Lung (tissue), 12 donors: ENCODE data around the gene TANGO6. TPM values are rescaled to one million over a fixed set of nuclear protein-coding genes. Genes with fewer than 3 reads are reported as not detected.

Experiments used
- ATAC-seq: fragments of 200-7000 bp; cut with Tn5 transposase; one replicate; pipeline ENCODE4 v1.9.1; 2020; ENCODE audit warnings: moderate number of reproducible peaks; ENCODE audit not compliant: insufficient read depth, low FRiP score
- DNase-seq, 3 donors: peaks; one replicate each; pipeline ENCODE4 v3.0.0-alpha.2; 2013 to 2017
- H3K27ac ChIP-seq, 2 donors: one replicate each; pipeline ENCODE4 v1.5.1; 2013; ENCODE audit warnings: mild to moderate bottlenecking in 2 of 2, moderate library complexity in 2 of 2, control low read depth in 1 of 2, inconsistent platforms in 1 of 2, low read depth in 1 of 2, low read length in 1 of 2
- H3K27me3 ChIP-seq, 3 donors: one replicate each; pipeline ENCODE4 v1.5.1; 2013; ENCODE audit warnings: low read length in 2 of 3; ENCODE audit not compliant: control insufficient read depth in 3 of 3, insufficient read depth in 3 of 3
- H3K36me3 ChIP-seq, 4 donors: one replicate each; pipeline ENCODE4 v1.5.1; 2013; ENCODE audit warnings: low read length in 4 of 4, mild to moderate bottlenecking in 1 of 4, moderate library complexity in 1 of 4; ENCODE audit not compliant: control insufficient read depth in 4 of 4, insufficient read depth in 4 of 4
- H3K4me1 ChIP-seq, 5 donors: one replicate each; pipeline ENCODE4 v1.5.1; 2013; ENCODE audit warnings: low read length in 5 of 5, mild to moderate bottlenecking in 2 of 5, moderate library complexity in 1 of 5; ENCODE audit not compliant: control insufficient read depth in 5 of 5, insufficient read depth in 5 of 5
- H3K4me3 ChIP-seq: one replicate; pipeline ENCODE4 v1.5.1; 2013; ENCODE audit warnings: mild to moderate bottlenecking, control low read depth, moderate library complexity
- H3K9ac ChIP-seq, 2 donors: one replicate each; pipeline ENCODE4 v1.5.1; 2013; ENCODE audit warnings: low read length in 2 of 2, control low read depth in 1 of 2; ENCODE audit not compliant: insufficient read depth in 1 of 2
- H3K9me3 ChIP-seq, 4 donors: one replicate each; pipeline ENCODE4 v1.5.1; 2013; ENCODE audit warnings: low read length in 3 of 4, mild to moderate bottlenecking in 1 of 4, moderate library complexity in 1 of 4; ENCODE audit not compliant: control insufficient read depth in 4 of 4, insufficient read depth in 3 of 4
- WGBS, 2 donors: extraction: QIAGEN DNeasy Blood & Tissue Kit; methylation state at CpG; one replicate each; pipeline ENCODE4 v1.1.7; 2013; 5-methylcytosine and 5-hydroxymethylcytosine counted together
- polyA plus RNA-seq, 2 donors: library from polyadenylated mRNA; stranded (reverse); fragments of 200-250 nt; gene quantifications; one replicate each; pipeline ENCODE4 v1.2.1, GENCODE V29; 2013
- total RNA-seq, 2 donors: library from RNA; depleted of rRNA in 1 of 2; stranded (reverse); fragments of >200 nt in 1 of 2; gene quantifications; one replicate each; pipeline ENCODE4 v1.2.1, GENCODE V29; 2014 to 2021
- TF ChIP-seq, protein P1 (sequence below): IDR thresholded peaks from 2 replicates; pipeline ENCODE4 v1.5.1; 2012; ENCODE audit warnings: mild to moderate bottlenecking; ENCODE audit errors: control extremely low read depth, extremely low read depth
- donor health status: control.
- donor health status: control.
- donor health status: Bipolar disorder and iron deficiency.
- donor health status: healthy.
- donor health status: DM: yes; HTN: yes; CAD: no.

Gene TANGO6
- total and polyA plus RNA-seq, 4 donors = 2.3 to 19.3 (median 11.9) TPM

DNA sequence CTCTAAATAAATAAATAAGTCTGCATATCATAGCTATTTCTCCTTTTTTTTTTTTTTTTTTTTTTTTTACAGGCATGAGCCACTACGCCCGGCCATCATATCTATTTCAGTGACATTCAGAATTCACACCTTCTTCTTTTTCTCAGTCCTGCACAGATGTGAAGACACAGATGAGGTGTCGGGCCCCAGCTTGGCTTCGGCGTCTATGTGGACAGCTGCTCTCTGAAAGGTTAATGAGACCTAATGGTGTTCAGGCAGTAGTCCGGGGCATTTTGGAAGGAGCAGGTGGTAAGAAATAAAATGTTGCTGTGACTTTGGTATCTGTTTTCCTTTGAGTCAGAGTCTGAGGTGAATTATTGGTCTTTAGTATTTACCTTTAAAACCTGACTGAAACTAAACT is 23.6 kb downstream of the TANGO6 start:
- 97% methylated on average over 6 of the region's 6 CpGs for whole genome bisulfite sequencing, 2 donors
- DNase-seq = no peak

DNA sequence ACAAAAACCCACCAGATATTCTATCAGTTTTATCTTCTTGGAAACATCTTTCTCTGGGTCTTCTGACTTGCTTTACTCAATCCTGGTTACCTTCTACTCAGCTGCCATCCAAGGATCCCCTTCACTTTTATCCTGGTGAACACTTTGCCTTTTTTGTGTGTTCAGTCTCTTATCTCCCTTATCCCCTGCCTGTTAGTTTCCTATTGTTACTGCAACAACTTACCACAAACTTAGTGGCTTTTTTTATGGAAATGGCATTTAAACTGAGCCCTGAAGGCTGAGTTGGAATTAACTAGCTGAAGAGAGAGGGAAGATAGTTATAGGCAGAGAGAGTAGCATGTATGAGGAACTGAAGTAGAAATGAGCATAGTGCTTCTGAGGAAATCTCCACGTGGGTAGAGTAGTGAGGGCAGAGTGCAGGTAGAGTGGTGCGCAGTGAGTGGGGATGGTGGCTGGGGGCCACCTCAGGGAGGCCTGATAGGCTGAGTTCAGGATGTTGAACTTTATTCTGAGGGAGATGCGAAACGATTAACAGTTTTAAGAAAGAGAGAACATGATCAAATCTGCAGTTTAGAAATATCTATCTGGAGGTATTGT is 26.3 kb downstream of the TANGO6 start:
- WGBS, 2 donors = 84 to 87% methylated on average over 4 of the region's 4 CpGs
- Histone ChIP-seq H3K9me3 (no peaks in the 10 kb centered on the region), H3K4me3 (no peak overlapping the region), H3K27ac (no peak overlapping the region), H3K27me3 (no peaks in the 10 kb centered on the region), H3K36me3 (peaks cover 0 to 9% (median 3%) of the 10 kb centered on the region in 4 donors), H3K4me1 (no peaks in the 10 kb centered on the region), H3K9ac (no peak overlapping the region)
- ATAC-seq = no peak
- TF ChIP-seq, protein P1, sequence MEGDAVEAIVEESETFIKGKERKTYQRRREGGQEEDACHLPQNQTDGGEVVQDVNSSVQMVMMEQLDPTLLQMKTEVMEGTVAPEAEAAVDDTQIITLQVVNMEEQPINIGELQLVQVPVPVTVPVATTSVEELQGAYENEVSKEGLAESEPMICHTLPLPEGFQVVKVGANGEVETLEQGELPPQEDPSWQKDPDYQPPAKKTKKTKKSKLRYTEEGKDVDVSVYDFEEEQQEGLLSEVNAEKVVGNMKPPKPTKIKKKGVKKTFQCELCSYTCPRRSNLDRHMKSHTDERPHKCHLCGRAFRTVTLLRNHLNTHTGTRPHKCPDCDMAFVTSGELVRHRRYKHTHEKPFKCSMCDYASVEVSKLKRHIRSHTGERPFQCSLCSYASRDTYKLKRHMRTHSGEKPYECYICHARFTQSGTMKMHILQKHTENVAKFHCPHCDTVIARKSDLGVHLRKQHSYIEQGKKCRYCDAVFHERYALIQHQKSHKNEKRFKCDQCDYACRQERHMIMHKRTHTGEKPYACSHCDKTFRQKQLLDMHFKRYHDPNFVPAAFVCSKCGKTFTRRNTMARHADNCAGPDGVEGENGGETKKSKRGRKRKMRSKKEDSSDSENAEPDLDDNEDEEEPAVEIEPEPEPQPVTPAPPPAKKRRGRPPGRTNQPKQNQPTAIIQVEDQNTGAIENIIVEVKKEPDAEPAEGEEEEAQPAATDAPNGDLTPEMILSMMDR = no peak
- no peak for DNase-seq

More for the DNA sequence above, 23.6 kb downstream of the TANGO6 start:
- no peaks in the 10 kb centered on the region for H3K27me3 ChIP-seq
- H3K36me3 ChIP-seq = peaks cover 0 to 12% (median 3%) of the 10 kb centered on the region in 4 donors
- H3K9me3 ChIP-seq = no peaks in the 10 kb centered on the region
- no peak for ATAC-seq
- no peak overlapping the region for H3K9ac ChIP-seq
- H3K27ac ChIP-seq = no peak overlapping the region
- H3K4me3 ChIP-seq = no peak overlapping the region
- H3K4me1 ChIP-seq = no peaks in the 10 kb centered on the region
- TF ChIP-seq, protein P1 = no peak

DNA sequence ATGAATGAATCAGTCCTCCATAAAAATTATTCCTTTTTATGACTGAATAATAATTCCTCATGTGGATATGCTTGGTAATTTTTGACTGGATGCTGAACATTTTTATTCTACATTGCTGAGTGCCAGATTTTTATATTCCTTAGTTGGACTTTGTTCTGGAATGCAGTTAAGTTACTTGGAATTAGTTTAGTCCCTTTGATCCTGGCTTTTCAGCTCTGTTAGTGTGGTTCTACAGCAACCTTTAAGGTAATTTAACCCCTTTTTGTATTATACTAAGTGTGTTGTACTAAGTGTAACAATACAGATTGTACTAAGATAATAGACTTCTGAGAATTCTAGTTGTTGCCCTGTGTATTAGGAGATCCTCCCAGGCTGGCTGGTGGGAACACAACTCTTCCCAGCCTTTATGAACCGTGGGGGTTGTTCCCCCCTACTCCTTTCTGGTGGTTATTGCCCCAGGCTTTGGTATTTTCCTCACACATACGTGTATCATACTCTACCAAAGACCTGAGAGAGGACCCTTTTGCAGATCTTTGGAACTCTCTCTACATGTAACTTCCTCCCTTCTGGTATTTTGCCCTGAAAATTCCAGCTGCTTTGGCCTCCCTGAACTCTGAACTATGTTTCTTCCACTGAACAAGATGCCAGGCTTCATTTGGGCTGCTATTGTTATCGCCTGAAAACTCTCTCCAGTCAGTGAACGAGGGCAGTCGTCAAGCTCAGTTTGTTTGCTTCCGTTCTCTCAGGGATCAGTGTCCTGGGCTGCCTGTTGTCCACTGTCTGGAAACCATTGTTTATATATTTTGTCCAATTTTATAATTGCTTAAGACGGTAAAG is 30.5 kb downstream of the TANGO6 start:
- Histone ChIP-seq H3K27me3 (no peaks in the 10 kb centered on the region), H3K9ac (no peak overlapping the region), H3K4me1 (no peaks in the 10 kb centered on the region), H3K36me3 (peaks cover 0 to 12% (median 6%) of the 10 kb centered on the region in 4 donors), H3K9me3 (no peaks in the 10 kb centered on the region), H3K4me3 (no peak overlapping the region), H3K27ac (no peak overlapping the region)
- TF ChIP-seq, protein P1 = no peak
- 74 to 82% methylated on average over 7 of the region's 7 CpGs for WGBS, 2 donors
- no peak for DNase-seq
- ATAC-seq = no peak
